Measurements from ENCODE around the gene GNG4. TPM values are rescaled to one million over a fixed set of nuclear protein-coding genes. Genes with fewer than 3 reads are reported as not detected.

Gene GNG4
- total RNA-seq, 1 experiment from 2014 or later, result 3.5 TPM

DNA sequence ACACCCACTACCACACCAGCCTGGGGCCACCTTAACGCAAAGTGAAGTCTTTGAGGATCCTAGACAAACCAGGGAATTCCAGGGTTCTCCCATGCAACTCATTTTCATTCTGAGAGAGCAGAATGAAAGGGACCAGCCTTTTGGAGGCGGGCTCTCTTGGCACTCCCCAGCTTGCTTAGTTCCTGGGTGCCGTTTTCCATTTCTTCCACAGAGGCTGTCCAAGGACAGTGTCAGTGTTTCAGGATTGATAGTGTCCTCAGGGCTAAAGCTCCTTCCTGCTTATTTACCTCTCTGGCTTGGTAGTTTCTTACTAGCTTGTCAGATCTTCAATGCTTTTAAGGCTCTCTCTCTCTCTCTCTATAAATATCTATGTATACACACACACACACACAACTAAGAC is 30.1 kb upstream of the GNG4 start:
- ChIA-PET POLR2A (no interaction called here), CTCF (no interaction called here)
- H3K9me3 ChIP-seq, result peaks cover 17% of the 10 kb centered on the region; the same call in 1 of the 2 replicates
- no peaks in the 10 kb centered on the region for H3K36me3 ChIP-seq (ENCODE audit: control insufficient read depth, insufficient read depth, low read length)
- Mint-ChIP-seq H3K27me3 (ENCODE audit: insufficient read depth, unreplicated experiment) (no peaks in the 10 kb centered on the region), H3K27ac (ENCODE audit: unreplicated experiment) (no peak overlapping the region), H3K4me1 (ENCODE audit: low read depth, unreplicated experiment) (no peaks in the 10 kb centered on the region), H3K9me3 (ENCODE audit: unreplicated experiment) (no peaks in the 10 kb centered on the region), H3K36me3 (ENCODE audit: insufficient read depth, unreplicated experiment) (no peaks in the 10 kb centered on the region), H3K4me3 (ENCODE audit: unreplicated experiment) (no peak overlapping the region)
- intact Hi-C loops (cut with micrococcal nuclease; ENCODE audit: unreplicated experiment), result loop anchor here (5.0 kb wide), 1 partner anchor 538 kb away; no protein-coding TSS in a partner anchor
- TF ChIP-seq, protein P1, sequence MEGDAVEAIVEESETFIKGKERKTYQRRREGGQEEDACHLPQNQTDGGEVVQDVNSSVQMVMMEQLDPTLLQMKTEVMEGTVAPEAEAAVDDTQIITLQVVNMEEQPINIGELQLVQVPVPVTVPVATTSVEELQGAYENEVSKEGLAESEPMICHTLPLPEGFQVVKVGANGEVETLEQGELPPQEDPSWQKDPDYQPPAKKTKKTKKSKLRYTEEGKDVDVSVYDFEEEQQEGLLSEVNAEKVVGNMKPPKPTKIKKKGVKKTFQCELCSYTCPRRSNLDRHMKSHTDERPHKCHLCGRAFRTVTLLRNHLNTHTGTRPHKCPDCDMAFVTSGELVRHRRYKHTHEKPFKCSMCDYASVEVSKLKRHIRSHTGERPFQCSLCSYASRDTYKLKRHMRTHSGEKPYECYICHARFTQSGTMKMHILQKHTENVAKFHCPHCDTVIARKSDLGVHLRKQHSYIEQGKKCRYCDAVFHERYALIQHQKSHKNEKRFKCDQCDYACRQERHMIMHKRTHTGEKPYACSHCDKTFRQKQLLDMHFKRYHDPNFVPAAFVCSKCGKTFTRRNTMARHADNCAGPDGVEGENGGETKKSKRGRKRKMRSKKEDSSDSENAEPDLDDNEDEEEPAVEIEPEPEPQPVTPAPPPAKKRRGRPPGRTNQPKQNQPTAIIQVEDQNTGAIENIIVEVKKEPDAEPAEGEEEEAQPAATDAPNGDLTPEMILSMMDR (IDR thresholded peaks at IDR 0.05; ENCODE audit: insufficient read depth in 1 of 2, low read depth in 1 of 2, low read length in 1 of 2, severe bottlenecking in 1 of 2, unreplicated experiment in 1 of 2), result no peak
- BruUV-seq (replicated peaks), result no TSS peak
- H3K4me1 ChIP-seq, result no peaks in the 10 kb centered on the region
- no peak overlapping the region for H3K4me3 ChIP-seq (ENCODE audit: low read depth, low read length)
- DNase-seq, result no peak
- 0 out of 2 replicates have a peak, but pooled peaks cover 1% of the 10 kb centered on the region for H3K27me3 ChIP-seq (replicated peaks; ENCODE audit: control insufficient read depth, insufficient read depth, low read length)

DNA sequence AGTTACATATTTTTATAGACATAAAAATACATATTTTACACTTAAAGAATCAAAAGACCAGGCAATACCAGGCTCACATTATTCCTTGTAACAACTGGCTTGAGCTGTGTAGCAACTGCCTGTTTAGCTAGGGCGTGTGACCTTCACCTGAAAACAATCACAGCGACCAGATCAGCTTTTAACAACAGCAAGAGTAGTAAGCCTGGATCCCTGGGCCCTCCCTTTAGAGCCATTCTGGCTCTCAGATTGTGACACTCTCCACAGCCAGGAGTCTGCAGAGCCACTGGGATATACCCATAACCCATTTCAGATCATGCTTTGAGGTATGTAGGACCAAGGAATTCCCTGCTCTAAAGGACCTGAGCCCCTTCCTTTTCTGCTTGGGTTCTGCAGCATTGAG is 29.4 kb upstream of the GNG4 start:
- TF ChIP-seq, protein P1 (IDR thresholded peaks at IDR 0.05; ENCODE audit: insufficient read depth in 1 of 2, low read depth in 1 of 2, low read length in 1 of 2, severe bottlenecking in 1 of 2, unreplicated experiment in 1 of 2), result no peak
- peaks cover 17% of the 10 kb centered on the region; the same call in 1 of the 2 replicates for H3K9me3 ChIP-seq
- DNase-seq, result no peak
- H3K4me1 ChIP-seq, result no peaks in the 10 kb centered on the region
- no peak overlapping the region for H3K4me3 ChIP-seq (ENCODE audit: low read depth, low read length)
- Mint-ChIP-seq H3K27ac (ENCODE audit: unreplicated experiment) (no peak overlapping the region), H3K9me3 (ENCODE audit: unreplicated experiment) (no peaks in the 10 kb centered on the region), H3K4me1 (ENCODE audit: low read depth, unreplicated experiment) (no peaks in the 10 kb centered on the region), H3K36me3 (ENCODE audit: insufficient read depth, unreplicated experiment) (no peaks in the 10 kb centered on the region), H3K27me3 (ENCODE audit: insufficient read depth, unreplicated experiment) (no peaks in the 10 kb centered on the region), H3K4me3 (ENCODE audit: unreplicated experiment) (no peak overlapping the region)
- intact Hi-C loops (cut with micrococcal nuclease; ENCODE audit: unreplicated experiment), result loop anchor here (5.0 kb wide), 1 partner anchor 538 kb away; no protein-coding TSS in a partner anchor
- H3K27me3 ChIP-seq (replicated peaks; ENCODE audit: control insufficient read depth, insufficient read depth, low read length), result 0 out of 2 replicates have a peak, but pooled peaks cover 1% of the 10 kb centered on the region
- POLR2A ChIA-PET, result no interaction called here
- CTCF ChIA-PET, result no interaction called here
- H3K36me3 ChIP-seq (ENCODE audit: control insufficient read depth, insufficient read depth, low read length), result no peaks in the 10 kb centered on the region
- BruUV-seq (replicated peaks), result no TSS peak

DNA sequence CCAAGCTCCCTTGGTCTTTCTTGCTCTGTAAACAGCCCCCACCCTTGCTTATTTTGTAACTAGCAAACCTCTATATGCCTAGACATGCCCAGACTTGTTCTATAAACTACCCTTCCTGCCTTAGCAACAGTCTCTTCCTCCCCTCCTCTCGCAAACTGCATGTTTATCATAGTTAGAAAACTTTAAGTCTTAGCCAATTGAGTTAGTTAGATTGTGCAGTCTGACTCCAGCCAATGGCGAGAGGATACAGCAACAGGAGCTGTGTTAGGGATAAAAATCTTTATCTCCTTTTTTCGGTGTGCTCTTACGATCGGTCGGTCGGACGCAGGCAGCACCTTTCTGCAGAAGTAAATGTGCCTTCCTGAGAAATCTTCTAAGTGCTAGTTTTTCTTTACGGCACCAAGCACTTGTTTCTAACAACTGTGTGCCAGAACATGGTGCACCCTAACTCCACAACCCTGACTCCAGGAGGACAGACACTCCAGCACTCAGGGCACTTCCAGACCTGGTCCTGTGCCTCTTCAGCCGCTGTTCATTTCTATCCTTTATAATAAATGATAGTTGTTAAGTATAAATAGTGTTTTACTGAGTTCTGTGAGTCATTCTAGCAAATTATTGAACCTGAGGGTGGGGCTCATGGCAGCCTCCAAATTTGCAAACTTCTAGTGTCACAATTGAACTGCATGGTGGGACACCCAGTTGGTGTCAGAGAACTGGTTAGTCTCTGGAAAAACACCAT is 25.7 kb upstream of the GNG4 start:
- Mint-ChIP-seq H3K4me3 (ENCODE audit: unreplicated experiment) (no peak overlapping the region), H3K4me1 (ENCODE audit: low read depth, unreplicated experiment) (no peaks in the 10 kb centered on the region), H3K27ac (ENCODE audit: unreplicated experiment) (no peak overlapping the region), H3K27me3 (ENCODE audit: insufficient read depth, unreplicated experiment) (no peaks in the 10 kb centered on the region), H3K36me3 (ENCODE audit: insufficient read depth, unreplicated experiment) (no peaks in the 10 kb centered on the region), H3K9me3 (ENCODE audit: unreplicated experiment) (peaks cover 32% of the 10 kb centered on the region)
- no peaks in the 10 kb centered on the region for H3K27me3 ChIP-seq (replicated peaks; ENCODE audit: control insufficient read depth, insufficient read depth, low read length)
- no TSS peak for BruUV-seq (replicated peaks)
- DNase-seq, result no peak
- intact Hi-C loops (cut with micrococcal nuclease; ENCODE audit: unreplicated experiment), result loop anchor here (5.0 kb wide), 1 partner anchor 542 kb away; no protein-coding TSS in a partner anchor
- H3K4me3 ChIP-seq (ENCODE audit: low read depth, low read length), result no peak overlapping the region
- POLR2A ChIA-PET, result no interaction called here
- H3K36me3 ChIP-seq (ENCODE audit: control insufficient read depth, insufficient read depth, low read length), result no peaks in the 10 kb centered on the region
- peaks cover 31% of the 10 kb centered on the region for H3K9me3 ChIP-seq
- H3K4me1 ChIP-seq, result no peaks in the 10 kb centered on the region
- TF ChIP-seq, protein P1 (IDR thresholded peaks at IDR 0.05; ENCODE audit: insufficient read depth in 1 of 2, low read depth in 1 of 2, low read length in 1 of 2, severe bottlenecking in 1 of 2, unreplicated experiment in 1 of 2), result no peak
- CTCF ChIA-PET, result no interaction called here
